Stimulated activated CD8-positive, alpha-beta memory T cell treated with anti-CD3 and anti-CD28 coated beads, Interleukin-15, amount 100 ng/mL, for 1 hour (primary cell): ENCODE measurements around the gene SNCB.
"Not testable (repeated sequence)": the region's sequence is repeated elsewhere in the genome, so short reads cannot be mapped to it uniquely, and the experiment has no call there.

ENCODE experiments used
- DNase-seq: peaks from one replicate; pipeline ENCODE4 v3.0.0-alpha.2; 2020; ENCODE audit warnings: low read depth

The SNCB gene

GRCh38 chr5:176597417-176598389, 32.6 kb downstream of the SNCB start:
- DNase-seq, result no peak

- peak; percentile 39 for DNase-seq
Measured at GRCh38 chr5:176596689-176597416, 33.5 kb downstream of the SNCB start.

DNA sequence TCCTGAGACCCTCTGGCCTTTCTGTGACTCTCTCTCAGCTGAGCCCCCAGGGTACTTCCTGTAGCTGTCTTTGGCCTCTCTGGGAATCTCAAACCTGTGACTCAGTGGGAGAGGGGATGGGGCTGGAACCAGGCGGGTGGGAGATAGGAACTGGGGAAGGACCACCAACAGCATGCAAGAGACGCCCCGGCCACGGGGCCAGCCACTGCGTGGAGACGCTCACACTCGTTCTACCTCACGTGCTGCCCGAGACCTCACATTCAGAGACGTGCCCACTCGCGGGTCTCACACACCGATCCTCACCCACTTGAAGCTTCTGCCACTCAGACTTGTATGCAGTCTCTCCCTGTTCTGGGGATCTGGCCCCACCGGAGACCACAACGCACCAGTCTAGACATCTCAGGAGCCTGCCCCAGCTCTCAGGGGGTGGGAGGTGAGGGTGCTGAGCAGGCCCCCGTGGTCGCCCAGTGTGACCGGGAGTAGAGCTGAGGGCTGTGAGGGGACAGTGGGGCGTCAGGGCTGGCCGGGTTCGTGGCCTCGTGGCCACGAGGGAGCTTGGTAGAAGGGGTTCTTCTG, 34.2 kb downstream of the SNCB start:
- DNase-seq, result no peak

DNA sequence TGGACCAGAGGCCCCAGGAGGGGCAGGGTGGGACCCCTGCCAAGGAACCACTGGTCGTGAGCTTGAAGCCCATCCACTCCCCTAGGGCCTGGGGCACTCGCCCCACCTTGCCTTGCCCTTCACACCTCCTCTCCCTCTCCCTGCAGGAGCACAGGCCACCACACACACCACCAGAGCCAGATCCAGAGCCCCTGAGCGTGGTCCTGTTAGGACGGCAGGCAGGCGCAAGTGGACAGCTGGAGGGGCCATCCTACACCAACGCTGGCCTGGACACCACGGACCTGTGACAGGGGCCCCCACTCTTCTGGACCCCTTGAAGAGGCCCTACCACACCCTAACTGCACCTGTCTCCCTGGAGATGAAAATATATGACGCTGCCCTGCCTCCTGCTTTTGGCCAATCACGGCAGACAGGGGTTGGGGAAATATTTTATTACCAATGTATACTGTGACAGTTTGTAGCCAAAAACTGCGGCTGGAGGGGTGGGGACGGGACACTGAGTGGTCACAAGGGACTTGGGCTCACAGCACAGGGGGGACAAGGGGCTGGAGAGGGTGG, 34.9 kb downstream of the SNCB start:
- no peak for DNase-seq

DNA sequence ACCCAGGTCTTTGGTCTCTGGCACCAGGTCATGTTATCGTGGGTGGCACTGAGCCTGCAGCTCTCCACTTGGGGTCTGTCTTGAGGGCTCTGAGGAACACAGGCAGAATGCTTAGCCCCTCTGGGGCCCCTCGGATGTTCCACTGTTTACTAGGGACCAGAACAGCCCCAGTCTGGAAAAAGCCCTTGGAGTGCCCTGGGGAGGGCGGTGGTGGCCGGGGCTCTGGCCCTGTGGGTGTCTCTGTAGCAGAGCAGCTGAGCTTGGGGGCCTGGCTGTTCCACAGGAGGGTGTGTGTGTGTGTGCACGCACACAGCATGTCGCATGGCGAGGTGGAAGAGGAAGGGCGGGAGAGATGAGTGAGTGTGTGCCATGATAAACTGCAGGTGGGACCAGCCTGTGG, 35.8 kb downstream of the SNCB start:
- DNase-seq, result no peak

DNA sequence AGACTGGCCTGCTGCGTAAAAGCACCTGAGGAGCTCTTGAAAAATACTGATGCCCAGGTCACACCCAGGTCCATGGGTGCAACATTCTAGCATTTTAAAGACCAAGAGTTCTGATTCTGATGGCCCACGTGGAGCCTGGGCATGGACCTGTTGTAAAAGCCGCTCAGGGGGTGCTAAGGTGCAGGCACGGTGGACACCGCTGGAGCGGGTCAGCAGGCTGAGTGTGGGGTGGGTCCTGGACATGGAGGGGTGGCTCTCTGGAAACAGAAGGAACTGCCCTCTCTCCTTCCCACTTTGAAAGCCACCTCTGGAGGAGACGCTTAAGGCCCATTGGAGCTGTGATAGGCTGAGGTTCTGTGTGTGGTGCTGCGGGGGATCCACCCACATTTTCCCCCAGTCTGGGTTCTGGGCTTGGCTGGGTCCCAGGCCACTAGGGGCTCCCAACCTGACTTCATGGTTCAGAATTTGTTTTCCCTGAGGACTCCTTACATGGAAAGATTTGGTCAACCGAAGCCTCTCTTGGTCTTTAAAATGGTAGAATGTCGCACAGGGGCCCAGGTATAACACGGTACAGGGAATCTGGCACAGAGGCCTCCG, 37.0 kb downstream of the SNCB start:
- no peak for DNase-seq

- no peak for DNase-seq
Measured at GRCh38 chr5:176592573-176592972, 37.8 kb downstream of the SNCB start.

- DNase-seq, result not testable (repeated sequence)
Measured at GRCh38 chr5:176591667-176592066, 38.7 kb downstream of the SNCB start.

GRCh38 chr5:176590035-176590717, 40.2 kb downstream of the SNCB start:
- DNase-seq, result no peak

DNA sequence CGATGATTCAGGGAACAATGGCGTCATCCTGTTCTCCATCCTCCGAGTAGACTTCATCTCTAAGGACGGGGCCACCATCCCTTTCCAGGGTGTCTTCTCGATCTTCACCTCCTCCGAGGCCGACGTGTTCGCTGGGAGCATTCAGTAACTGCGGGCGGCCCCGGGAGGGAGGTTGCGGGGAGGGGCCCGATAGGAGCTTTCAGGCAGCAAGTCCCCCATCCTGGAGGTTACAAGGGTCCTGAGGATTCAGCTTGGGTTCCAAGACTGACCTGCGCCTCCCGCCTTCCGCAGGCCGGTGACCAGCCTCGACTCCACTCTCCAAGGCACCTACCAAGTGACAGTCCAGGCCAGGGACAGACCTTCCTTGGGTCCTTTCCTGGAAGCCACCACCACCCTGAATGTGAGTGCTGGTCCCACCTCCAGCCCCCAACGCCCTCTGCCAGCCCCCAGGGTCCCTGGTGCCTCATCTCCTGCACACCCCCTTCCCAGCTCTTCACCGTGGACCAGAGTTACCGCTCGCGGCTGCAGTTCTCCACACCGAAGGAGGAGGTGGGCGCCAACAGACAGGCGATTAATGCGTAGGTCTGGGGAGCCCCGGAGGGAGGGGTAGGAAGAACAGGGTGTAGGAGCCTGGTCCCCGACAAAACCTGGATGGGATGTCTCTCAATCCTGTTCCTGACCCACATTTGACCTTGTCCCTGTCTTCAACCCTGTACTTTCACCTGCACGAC, 41.1 kb downstream of the SNCB start:
- DNase-seq, result no peak

GRCh38 chr5:176588297-176588696, 42.0 kb downstream of the SNCB start:
- no peak for DNase-seq

- DNase-seq, result no peak
Measured at GRCh38 chr5:176587398-176587797, 42.9 kb downstream of the SNCB start.

- no peak for DNase-seq
Measured at GRCh38 chr5:176583076-176583475, 47.3 kb downstream of the SNCB start.

DNA sequence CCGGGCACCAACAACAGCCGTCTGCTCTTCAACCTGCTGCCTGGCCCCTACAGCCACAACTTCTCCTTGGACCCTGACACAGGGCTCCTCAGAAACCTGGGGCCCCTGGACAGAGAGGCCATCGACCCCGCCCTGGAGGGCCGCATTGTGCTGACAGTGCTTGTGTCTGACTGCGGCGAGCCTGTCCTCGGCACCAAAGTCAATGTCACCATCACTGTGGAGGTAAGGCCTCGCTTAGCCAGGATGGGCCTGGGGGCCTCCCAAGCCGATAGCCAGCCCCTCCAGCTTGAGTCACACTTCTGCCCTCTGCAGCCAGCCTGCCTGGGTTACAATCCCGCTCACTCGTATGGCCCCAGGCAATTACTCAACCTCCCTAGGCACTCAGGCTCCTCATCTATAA, 49.0 kb downstream of the SNCB start:
- no peak for DNase-seq

DNA sequence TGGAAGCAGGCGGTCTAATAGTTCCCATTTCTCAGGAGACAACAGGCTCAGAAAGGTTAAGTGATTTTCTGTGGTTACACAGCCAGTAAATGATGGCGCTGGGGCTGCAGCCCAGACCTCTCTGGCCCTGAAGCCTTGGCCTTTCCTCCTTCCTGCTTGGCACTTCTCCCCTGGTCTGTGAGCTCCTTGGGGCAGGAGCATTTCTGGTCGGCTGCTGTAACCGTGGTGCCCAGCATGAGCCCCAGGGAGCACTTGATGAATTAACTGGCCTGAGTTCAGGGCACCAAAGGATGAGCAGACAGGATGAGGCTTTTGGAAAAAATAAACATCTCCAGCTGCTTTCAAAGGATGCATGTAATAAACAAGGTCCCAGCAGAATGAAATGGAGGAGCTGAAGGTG, 51.0 kb downstream of the SNCB start:
- no peak for DNase-seq

DNA sequence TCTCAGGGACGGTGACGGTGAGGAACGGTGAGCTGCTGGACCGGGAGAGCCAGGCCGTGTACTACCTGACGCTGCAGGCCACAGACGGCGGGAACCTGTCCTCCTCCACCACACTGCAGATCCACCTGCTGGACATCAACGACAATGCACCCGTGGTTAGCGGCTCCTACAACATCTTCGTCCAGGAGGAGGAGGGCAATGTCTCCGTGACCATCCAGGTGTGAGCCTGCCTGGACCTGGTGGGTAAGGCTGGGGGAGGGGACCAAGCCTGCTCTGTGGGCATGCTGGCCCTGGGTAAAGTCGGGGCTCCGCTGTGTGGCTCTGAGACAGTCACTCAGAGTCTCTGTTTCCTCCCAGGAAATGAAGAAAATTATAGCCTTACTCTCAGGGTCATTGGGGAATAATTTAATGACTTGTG, 51.9 kb downstream of the SNCB start:
- peak; percentile 14 for DNase-seq

GRCh38 chr5:176577312-176578176, 52.8 kb downstream of the SNCB start:
- no peak for DNase-seq

GRCh38 chr5:176575488-176576422, 54.6 kb downstream of the SNCB start:
- no peak for DNase-seq

- DNase-seq, result no peak
Measured at GRCh38 chr5:176575066-176575465, 55.3 kb downstream of the SNCB start.
